HEK293 (cell line): ENCODE data around the gene DNAAF8.

Experiments used
- CTCF ChIA-PET: fragments of 350-600 bp; formaldehyde crosslinking; extraction: SDS; loops from one replicate; lab custom pipeline; 2021; ENCODE audit warnings: antibody characterized with exemption; lab: Yijun Ruan, JAX
- POLR2A ChIA-PET: fragments of 300-600 bp; formaldehyde crosslinking; extraction: SDS; loops from one replicate; lab custom pipeline; 2020; ENCODE audit warnings: antibody characterized with exemption, inconsistent platforms; lab: Yijun Ruan, JAX
- H3K27ac ChIP-seq: fragments of 200-500 bp; sonication (Bioruptor generic); 2 replicates; pipeline ENCODE4 v1.5.1; 2014; ENCODE audit warnings: low read depth, low read length, control low read depth, inconsistent platforms; ENCODE audit errors: extremely low read depth
- H3K36me3 ChIP-seq, 2 experiments: fragments of 200-500 bp in 1 of 2; sonication (Bioruptor generic) in 1 of 2; 1 replicate in 1 of 2; 2 replicates in 1 of 2; pipeline ENCODE4 v1.5.1; 2014 to 2017; ENCODE audit warnings: inconsistent platforms in 2 of 2, low read length in 2 of 2; ENCODE audit not compliant: control insufficient read depth in 2 of 2, insufficient read depth in 1 of 2
- H3K4me1 ChIP-seq: fragments of 200-500 bp; sonication (Bioruptor generic); 2 replicates; pipeline ENCODE4 v1.5.1; 2014; ENCODE audit warnings: mild to moderate bottlenecking, low read length, inconsistent platforms; ENCODE audit not compliant: control insufficient read depth, insufficient read depth
- H3K4me3 ChIP-seq: 2 replicates; pipeline ENCODE4 v1.5.1; 2011; ENCODE audit warnings: low read depth, mild to moderate bottlenecking, control low read depth, low read length, moderate library complexity
- H3K9me3 ChIP-seq: fragments of 200-500 bp; sonication (Bioruptor generic); 2 replicates; pipeline ENCODE4 v1.5.1; 2014; ENCODE audit warnings: low read depth, low read length, inconsistent platforms; ENCODE audit not compliant: control insufficient read depth, insufficient read depth
- KLF7 ChIP-seq: fragments of 450-650 bp; formaldehyde crosslinking; IDR thresholded peaks from 2 replicates; pipeline ENCODE4 v1.5.1; 2016; ENCODE audit warnings: missing biosample characterization, missing genetic modification characterization, borderline replicate concordance
- REPIN1 ChIP-seq: fragments of 450-650 bp; formaldehyde crosslinking; IDR thresholded peaks from 2 replicates; pipeline ENCODE4 v1.5.1; 2017; ENCODE audit warnings: missing biosample characterization, missing genetic modification characterization, low read depth
- TSHZ1 ChIP-seq: fragments of 450-650 bp; formaldehyde crosslinking; IDR thresholded peaks from 2 replicates; pipeline ENCODE4 v1.5.1; 2016; ENCODE audit warnings: missing biosample characterization, missing genetic modification characterization, borderline replicate concordance
- ZFP37 ChIP-seq: fragments of 450-650 bp; formaldehyde crosslinking; IDR thresholded peaks from 2 replicates; pipeline ENCODE4 v1.5.1; 2016; ENCODE audit warnings: missing biosample characterization, missing genetic modification characterization
- ZNF112 ChIP-seq: fragments of 450-650 bp; formaldehyde crosslinking; IDR thresholded peaks from 2 replicates; pipeline ENCODE4 v1.5.0; 2017; ENCODE audit warnings: missing biosample characterization, missing genetic modification characterization
- ZNF146 ChIP-seq: fragments of 450-650 bp; formaldehyde crosslinking; IDR thresholded peaks from 2 replicates; pipeline ENCODE4 v1.5.1; 2016; ENCODE audit warnings: missing biosample characterization, missing genetic modification characterization
- ZNF404 ChIP-seq: fragments of 450-650 bp; formaldehyde crosslinking; IDR thresholded peaks from 2 replicates; pipeline ENCODE4 v1.5.1; 2017; ENCODE audit warnings: missing biosample characterization, missing genetic modification characterization
- ZNF423 ChIP-seq: fragments of 450-650 bp; formaldehyde crosslinking; IDR thresholded peaks from 2 replicates; pipeline ENCODE4 v1.5.1; 2016; ENCODE audit warnings: missing biosample characterization, missing genetic modification characterization
- ZNF521 ChIP-seq: fragments of 450-650 bp; formaldehyde crosslinking; IDR thresholded peaks from 2 replicates; pipeline ENCODE4 v1.5.1; 2017; ENCODE audit warnings: missing biosample characterization, mild to moderate bottlenecking, missing genetic modification characterization
- ZNF600 ChIP-seq: fragments of 450-650 bp; formaldehyde crosslinking; IDR thresholded peaks from 2 replicates; pipeline ENCODE4 v1.5.1; 2016; ENCODE audit warnings: missing biosample characterization, missing genetic modification characterization
- ZNF623 ChIP-seq: fragments of 450-650 bp; formaldehyde crosslinking; IDR thresholded peaks from 2 replicates; pipeline ENCODE4 v1.5.1; 2016; ENCODE audit warnings: missing biosample characterization, missing genetic modification characterization
- ZNF654 ChIP-seq: fragments of 450-650 bp; formaldehyde crosslinking; IDR thresholded peaks from 2 replicates; pipeline ENCODE4 v1.5.1; 2016; ENCODE audit warnings: low read depth, missing biosample characterization, missing genetic modification characterization
- ZNF692 ChIP-seq: fragments of 450-650 bp; formaldehyde crosslinking; IDR thresholded peaks from 2 replicates; pipeline ENCODE4 v1.5.1; 2016; ENCODE audit warnings: missing biosample characterization, missing genetic modification characterization
- ZNF768 ChIP-seq: fragments of 450-650 bp; formaldehyde crosslinking; IDR thresholded peaks from 2 replicates; pipeline ENCODE4 v1.5.1; 2018; ENCODE audit warnings: missing biosample characterization, mild to moderate bottlenecking, missing genetic modification characterization
- ZNF792 ChIP-seq: fragments of 450-650 bp; formaldehyde crosslinking; IDR thresholded peaks from 2 replicates; pipeline ENCODE4 v1.5.1; 2016; ENCODE audit warnings: missing biosample characterization, missing genetic modification characterization
- ZSCAN5A ChIP-seq: fragments of 450-650 bp; formaldehyde crosslinking; IDR thresholded peaks from 2 replicates; pipeline ENCODE4 v1.5.1; 2016; ENCODE audit warnings: missing biosample characterization, missing genetic modification characterization

Gene DNAAF8

GRCh38 chr16:4697848-4698291, 36.5 kb upstream of the DNAAF8 start:
- no peak overlapping the region for H3K4me3 ChIP-seq
- H3K36me3 ChIP-seq: peaks cover 0 to 80% of the 10 kb centered on the region in 2 experiments; a peak in 1 of 3 replicates
- peaks cover 4% of the 10 kb centered on the region; the same call in 1 of the 2 replicates for H3K4me1 ChIP-seq
- H3K9me3 ChIP-seq: no peaks in the 10 kb centered on the region
- no peak overlapping the region for H3K27ac ChIP-seq
- POLR2A ChIA-PET: no interaction called here
- no peak for TF ChIP-seq ZNF521
- TF ChIP-seq ZNF692 (tag by site-specific recombination): no peak
- no peak for TF ChIP-seq ZNF792 (tag by site-specific recombination)
- no peak for TF ChIP-seq ZNF423
- no peak for TF ChIP-seq KLF7
- no peak for TF ChIP-seq ZSCAN5A (tag by site-specific recombination)
- CTCF ChIA-PET: interaction anchor here (0.8 kb wide), 1 partner anchor 19 kb away, joined by 3 read pairs; no protein-coding TSS in a partner anchor

- POLR2A ChIA-PET: no interaction called here
- no peaks in the 10 kb centered on the region for H3K9me3 ChIP-seq
- H3K4me1 ChIP-seq: peaks cover 4% of the 10 kb centered on the region; the same call in 1 of the 2 replicates
- H3K4me3 ChIP-seq: no peak overlapping the region
- peaks cover 0 to 83% of the 10 kb centered on the region in 2 experiments; a peak in 1 of 3 replicates for H3K36me3 ChIP-seq
- no peak overlapping the region for H3K27ac ChIP-seq
- TF ChIP-seq ZNF146: no peak
- TF ChIP-seq ZNF768 (tag by site-specific recombination): no peak
- TF ChIP-seq ZNF623 (tag by site-specific recombination): no peak
- TF ChIP-seq ZFP37 (tag by site-specific recombination): no peak
- TF ChIP-seq ZNF112 (tag by site-specific recombination): no peak
- no peak for TF ChIP-seq REPIN1 (tag by site-specific recombination)
- TF ChIP-seq TSHZ1: no peak
- TF ChIP-seq ZNF404 (tag by site-specific recombination): no peak
- TF ChIP-seq, all 188 proteins: peak for 0
- CTCF ChIA-PET: no interaction called here
Measured at GRCh38 chr16:4698321-4699045, 35.9 kb upstream of the DNAAF8 start.

GRCh38 chr16:4699046-4699556, 35.2 kb upstream of the DNAAF8 start:
- Histone ChIP-seq H3K9me3 (no peaks in the 10 kb centered on the region), H3K27ac (no peak overlapping the region), H3K4me1 (peaks cover 4% of the 10 kb centered on the region; the same call in 1 of the 2 replicates), H3K4me3 (no peak overlapping the region), H3K36me3 (peaks cover 0 to 88% of the 10 kb centered on the region in 2 experiments; a peak in 1 of 3 replicates)
- POLR2A ChIA-PET: interaction anchor here (0.6 kb wide), 1 partner anchor 40 kb away, joined by 4 read pairs; no protein-coding TSS in a partner anchor
- 0 out of 2 replicates have a peak, but pooled peaks have one; percentile 15 for TF ChIP-seq ZNF600 (tag by site-specific recombination)
- no peak for TF ChIP-seq ZNF654 (tag by site-specific recombination)
- CTCF ChIA-PET: interaction anchor here (0.9 kb wide), 1 partner anchor 192 kb away, joined by 7 read pairs; no protein-coding TSS in a partner anchor
